Measurements from ENCODE around the gene CFAP68. TPM values are rescaled to one million over a fixed set of nuclear protein-coding genes. Genes with fewer than 3 reads are reported as not detected.

CFAP68 gene
- total and polyA plus RNA-seq, 10 of the 15 experiments (the other 5 are each of a cell fraction or from before 2014, with no cell fraction given): 35.7 to 84.4 (median 64.1) TPM

DNA sequence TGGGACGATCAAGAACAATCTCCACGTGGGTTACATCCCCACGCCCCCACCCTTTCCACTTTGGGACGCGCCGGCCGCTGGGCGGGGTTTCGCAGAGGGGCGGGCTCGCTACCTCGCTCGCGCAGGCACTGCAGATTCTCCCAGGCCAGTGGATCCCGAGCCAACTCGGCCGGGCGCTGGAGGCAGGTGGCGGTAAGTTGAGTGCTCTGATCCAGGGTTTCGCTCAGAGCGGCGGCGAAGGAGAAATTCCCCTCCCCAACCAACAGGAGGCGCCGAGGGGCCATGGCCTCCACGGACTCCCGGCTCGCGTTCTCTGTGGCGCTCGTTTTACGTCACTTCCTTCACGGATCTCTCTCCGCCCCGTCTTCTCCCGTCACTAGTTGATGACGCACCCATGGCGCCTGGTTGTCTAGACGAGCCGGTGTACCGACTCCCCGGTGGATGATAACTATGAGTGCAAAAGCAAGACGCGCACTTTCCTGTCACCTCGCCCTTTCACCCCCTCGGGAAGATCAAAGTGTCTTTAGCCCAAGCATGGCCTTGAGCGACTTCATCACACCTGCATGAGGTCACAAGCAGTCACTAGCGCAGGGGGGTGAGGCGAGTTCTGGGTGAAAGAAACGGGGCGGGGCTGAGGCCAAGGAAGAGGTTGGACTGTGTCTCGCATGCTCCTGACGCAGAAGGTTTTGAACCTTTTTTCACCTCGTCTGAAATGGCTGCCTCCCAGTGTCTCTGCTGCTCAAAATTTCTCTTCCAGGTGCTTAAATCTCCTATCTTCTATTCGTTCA, at the start of gene CFAP68, which contains the start of gene FDXACB1 (continued):
- TF ChIP-seq, protein P1, sequence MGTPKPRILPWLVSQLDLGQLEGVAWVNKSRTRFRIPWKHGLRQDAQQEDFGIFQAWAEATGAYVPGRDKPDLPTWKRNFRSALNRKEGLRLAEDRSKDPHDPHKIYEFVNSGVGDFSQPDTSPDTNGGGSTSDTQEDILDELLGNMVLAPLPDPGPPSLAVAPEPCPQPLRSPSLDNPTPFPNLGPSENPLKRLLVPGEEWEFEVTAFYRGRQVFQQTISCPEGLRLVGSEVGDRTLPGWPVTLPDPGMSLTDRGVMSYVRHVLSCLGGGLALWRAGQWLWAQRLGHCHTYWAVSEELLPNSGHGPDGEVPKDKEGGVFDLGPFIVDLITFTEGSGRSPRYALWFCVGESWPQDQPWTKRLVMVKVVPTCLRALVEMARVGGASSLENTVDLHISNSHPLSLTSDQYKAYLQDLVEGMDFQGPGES (IDR thresholded peaks at IDR 0.05): 0 out of 2 replicates have a peak, but pooled peaks have one; percentile 48
- peak; percentile 89; the same call in 1 of the 2 replicates for TF ChIP-seq RB1 (IDR thresholded peaks at IDR 0.05; ENCODE audit: borderline replicate concordance)
- no peak; the same call in 1 of the 2 replicates for TF ChIP-seq RUNX3 (IDR thresholded peaks at IDR 0.05; ENCODE audit: low read length)
- TF ChIP-seq SREBF1 (IDR thresholded peaks at IDR 0.05; ENCODE audit: low read length): no peak
- peak; percentile 73 for TF ChIP-seq MXI1 (IDR thresholded peaks at IDR 0.05; ENCODE audit: low read depth, low read length)
- TF ChIP-seq NFYB (IDR thresholded peaks at IDR 0.05; ENCODE audit: insufficient read depth, low read depth, low read length): no peak
- TF ChIP-seq, protein P2, sequence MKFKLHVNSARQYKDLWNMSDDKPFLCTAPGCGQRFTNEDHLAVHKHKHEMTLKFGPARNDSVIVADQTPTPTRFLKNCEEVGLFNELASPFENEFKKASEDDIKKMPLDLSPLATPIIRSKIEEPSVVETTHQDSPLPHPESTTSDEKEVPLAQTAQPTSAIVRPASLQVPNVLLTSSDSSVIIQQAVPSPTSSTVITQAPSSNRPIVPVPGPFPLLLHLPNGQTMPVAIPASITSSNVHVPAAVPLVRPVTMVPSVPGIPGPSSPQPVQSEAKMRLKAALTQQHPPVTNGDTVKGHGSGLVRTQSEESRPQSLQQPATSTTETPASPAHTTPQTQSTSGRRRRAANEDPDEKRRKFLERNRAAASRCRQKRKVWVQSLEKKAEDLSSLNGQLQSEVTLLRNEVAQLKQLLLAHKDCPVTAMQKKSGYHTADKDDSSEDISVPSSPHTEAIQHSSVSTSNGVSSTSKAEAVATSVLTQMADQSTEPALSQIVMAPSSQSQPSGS (IDR thresholded peaks at IDR 0.05; ENCODE audit: low read length): no peak
- TF ChIP-seq, protein P3, sequence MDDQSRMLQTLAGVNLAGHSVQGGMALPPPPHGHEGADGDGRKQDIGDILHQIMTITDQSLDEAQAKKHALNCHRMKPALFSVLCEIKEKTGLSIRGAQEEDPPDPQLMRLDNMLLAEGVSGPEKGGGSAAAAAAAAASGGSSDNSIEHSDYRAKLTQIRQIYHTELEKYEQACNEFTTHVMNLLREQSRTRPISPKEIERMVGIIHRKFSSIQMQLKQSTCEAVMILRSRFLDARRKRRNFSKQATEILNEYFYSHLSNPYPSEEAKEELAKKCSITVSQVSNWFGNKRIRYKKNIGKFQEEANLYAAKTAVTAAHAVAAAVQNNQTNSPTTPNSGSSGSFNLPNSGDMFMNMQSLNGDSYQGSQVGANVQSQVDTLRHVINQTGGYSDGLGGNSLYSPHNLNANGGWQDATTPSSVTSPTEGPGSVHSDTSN (IDR thresholded peaks at IDR 0.05; ENCODE audit: insufficient replicate concordance, low read depth, low read length): no peak
- peak; percentile 82 for TF ChIP-seq YY1 (IDR thresholded peaks at IDR 0.05; ENCODE audit: low read depth, low read length)
- TF ChIP-seq, protein P4, sequence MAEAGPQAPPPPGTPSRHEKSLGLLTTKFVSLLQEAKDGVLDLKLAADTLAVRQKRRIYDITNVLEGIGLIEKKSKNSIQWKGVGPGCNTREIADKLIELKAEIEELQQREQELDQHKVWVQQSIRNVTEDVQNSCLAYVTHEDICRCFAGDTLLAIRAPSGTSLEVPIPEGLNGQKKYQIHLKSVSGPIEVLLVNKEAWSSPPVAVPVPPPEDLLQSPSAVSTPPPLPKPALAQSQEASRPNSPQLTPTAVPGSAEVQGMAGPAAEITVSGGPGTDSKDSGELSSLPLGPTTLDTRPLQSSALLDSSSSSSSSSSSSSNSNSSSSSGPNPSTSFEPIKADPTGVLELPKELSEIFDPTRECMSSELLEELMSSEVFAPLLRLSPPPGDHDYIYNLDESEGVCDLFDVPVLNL (IDR thresholded peaks at IDR 0.05; ENCODE audit: low read depth, low read length): no peak
- peak; percentile 61 for TF ChIP-seq SP1 (IDR thresholded peaks at IDR 0.05; ENCODE audit: low read depth, low read length)
- TF ChIP-seq NFXL1 (IDR thresholded peaks at IDR 0.05; ENCODE audit: borderline replicate concordance): no peak
- TF ChIP-seq, protein P5, sequence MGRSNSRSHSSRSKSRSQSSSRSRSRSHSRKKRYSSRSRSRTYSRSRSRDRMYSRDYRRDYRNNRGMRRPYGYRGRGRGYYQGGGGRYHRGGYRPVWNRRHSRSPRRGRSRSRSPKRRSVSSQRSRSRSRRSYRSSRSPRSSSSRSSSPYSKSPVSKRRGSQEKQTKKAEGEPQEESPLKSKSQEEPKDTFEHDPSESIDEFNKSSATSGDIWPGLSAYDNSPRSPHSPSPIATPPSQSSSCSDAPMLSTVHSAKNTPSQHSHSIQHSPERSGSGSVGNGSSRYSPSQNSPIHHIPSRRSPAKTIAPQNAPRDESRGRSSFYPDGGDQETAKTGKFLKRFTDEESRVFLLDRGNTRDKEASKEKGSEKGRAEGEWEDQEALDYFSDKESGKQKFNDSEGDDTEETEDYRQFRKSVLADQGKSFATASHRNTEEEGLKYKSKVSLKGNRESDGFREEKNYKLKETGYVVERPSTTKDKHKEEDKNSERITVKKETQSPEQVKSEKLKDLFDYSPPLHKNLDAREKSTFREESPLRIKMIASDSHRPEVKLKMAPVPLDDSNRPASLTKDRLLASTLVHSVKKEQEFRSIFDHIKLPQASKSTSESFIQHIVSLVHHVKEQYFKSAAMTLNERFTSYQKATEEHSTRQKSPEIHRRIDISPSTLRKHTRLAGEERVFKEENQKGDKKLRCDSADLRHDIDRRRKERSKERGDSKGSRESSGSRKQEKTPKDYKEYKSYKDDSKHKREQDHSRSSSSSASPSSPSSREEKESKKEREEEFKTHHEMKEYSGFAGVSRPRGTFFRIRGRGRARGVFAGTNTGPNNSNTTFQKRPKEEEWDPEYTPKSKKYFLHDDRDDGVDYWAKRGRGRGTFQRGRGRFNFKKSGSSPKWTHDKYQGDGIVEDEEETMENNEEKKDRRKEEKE (IDR thresholded peaks at IDR 0.05): no peak
- TF ChIP-seq JUND (IDR thresholded peaks at IDR 0.05; ENCODE audit: low read depth, low read length): 0 out of 2 replicates have a peak, but pooled peaks have one; percentile 28
- TF ChIP-seq PAX8 (IDR thresholded peaks at IDR 0.05): no peak
- TF ChIP-seq, protein P6, sequence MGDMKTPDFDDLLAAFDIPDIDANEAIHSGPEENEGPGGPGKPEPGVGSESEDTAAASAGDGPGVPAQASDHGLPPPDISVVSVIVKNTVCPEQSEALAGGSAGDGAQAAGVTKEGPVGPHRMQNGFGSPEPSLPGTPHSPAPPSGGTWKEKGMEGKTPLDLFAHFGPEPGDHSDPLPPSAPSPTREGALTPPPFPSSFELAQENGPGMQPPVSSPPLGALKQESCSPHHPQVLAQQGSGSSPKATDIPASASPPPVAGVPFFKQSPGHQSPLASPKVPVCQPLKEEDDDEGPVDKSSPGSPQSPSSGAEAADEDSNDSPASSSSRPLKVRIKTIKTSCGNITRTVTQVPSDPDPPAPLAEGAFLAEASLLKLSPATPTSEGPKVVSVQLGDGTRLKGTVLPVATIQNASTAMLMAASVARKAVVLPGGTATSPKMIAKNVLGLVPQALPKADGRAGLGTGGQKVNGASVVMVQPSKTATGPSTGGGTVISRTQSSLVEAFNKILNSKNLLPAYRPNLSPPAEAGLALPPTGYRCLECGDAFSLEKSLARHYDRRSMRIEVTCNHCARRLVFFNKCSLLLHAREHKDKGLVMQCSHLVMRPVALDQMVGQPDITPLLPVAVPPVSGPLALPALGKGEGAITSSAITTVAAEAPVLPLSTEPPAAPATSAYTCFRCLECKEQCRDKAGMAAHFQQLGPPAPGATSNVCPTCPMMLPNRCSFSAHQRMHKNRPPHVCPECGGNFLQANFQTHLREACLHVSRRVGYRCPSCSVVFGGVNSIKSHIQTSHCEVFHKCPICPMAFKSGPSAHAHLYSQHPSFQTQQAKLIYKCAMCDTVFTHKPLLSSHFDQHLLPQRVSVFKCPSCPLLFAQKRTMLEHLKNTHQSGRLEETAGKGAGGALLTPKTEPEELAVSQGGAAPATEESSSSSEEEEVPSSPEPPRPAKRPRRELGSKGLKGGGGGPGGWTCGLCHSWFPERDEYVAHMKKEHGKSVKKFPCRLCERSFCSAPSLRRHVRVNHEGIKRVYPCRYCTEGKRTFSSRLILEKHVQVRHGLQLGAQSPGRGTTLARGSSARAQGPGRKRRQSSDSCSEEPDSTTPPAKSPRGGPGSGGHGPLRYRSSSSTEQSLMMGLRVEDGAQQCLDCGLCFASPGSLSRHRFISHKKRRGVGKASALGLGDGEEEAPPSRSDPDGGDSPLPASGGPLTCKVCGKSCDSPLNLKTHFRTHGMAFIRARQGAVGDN (IDR thresholded peaks at IDR 0.05): peak; percentile 75; the same call in 1 of the 2 replicates
- no peak for TF ChIP-seq JUNB (IDR thresholded peaks at IDR 0.05)
- TF ChIP-seq KLF5 (IDR thresholded peaks at IDR 0.05; ENCODE audit: partially characterized antibody): no peak
